ENCODE results near the gene EEF1A2. TPM values are rescaled to one million over a fixed set of nuclear protein-coding genes. Genes with fewer than 3 reads are reported as not detected.

Gene EEF1A2
- total and polyA plus RNA-seq, 2 donors (not counting 3 experiments of a cell fraction or from before 2014, with no cell fraction given) = 2.7 to 3.4 TPM

GRCh38 chr20:63469019-63469712 is 29.7 kb downstream of the EEF1A2 start:
- TF ChIP-seq, protein P1, sequence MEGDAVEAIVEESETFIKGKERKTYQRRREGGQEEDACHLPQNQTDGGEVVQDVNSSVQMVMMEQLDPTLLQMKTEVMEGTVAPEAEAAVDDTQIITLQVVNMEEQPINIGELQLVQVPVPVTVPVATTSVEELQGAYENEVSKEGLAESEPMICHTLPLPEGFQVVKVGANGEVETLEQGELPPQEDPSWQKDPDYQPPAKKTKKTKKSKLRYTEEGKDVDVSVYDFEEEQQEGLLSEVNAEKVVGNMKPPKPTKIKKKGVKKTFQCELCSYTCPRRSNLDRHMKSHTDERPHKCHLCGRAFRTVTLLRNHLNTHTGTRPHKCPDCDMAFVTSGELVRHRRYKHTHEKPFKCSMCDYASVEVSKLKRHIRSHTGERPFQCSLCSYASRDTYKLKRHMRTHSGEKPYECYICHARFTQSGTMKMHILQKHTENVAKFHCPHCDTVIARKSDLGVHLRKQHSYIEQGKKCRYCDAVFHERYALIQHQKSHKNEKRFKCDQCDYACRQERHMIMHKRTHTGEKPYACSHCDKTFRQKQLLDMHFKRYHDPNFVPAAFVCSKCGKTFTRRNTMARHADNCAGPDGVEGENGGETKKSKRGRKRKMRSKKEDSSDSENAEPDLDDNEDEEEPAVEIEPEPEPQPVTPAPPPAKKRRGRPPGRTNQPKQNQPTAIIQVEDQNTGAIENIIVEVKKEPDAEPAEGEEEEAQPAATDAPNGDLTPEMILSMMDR (IDR thresholded peaks at IDR 0.05; ENCODE audit: extremely low read depth in 1 of 2, insufficient read depth in 1 of 2, low read depth in 1 of 2, low read length in 2 of 2) = no peak
- TF ChIP-seq EZH2 (IDR thresholded peaks at IDR 0.05; ENCODE audit: borderline replicate concordance, low read depth, low read length, severe bottlenecking) (no peak), FOS (IDR thresholded peaks at IDR 0.05; ENCODE audit: borderline replicate concordance, insufficient read depth, low read length) (no peak), POLR2AphosphoS5 (IDR thresholded peaks at IDR 0.05; ENCODE audit: insufficient read depth, low read depth, low read length) (no peak), MYC (IDR thresholded peaks at IDR 0.05; ENCODE audit: low read depth, low read length) (no peak), GATA2 (IDR thresholded peaks at IDR 0.05; ENCODE audit: insufficient read depth, insufficient read length, low read depth, low read length) (no peak), JUN (IDR thresholded peaks at IDR 0.05; ENCODE audit: borderline replicate concordance, insufficient read depth, insufficient read length, low read depth) (no peak)
- TF ChIP-seq, protein P2, sequence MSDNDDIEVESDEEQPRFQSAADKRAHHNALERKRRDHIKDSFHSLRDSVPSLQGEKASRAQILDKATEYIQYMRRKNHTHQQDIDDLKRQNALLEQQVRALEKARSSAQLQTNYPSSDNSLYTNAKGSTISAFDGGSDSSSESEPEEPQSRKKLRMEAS (IDR thresholded peaks at IDR 0.05; ENCODE audit: insufficient read depth, insufficient read length) = no peak
- no peak overlapping the region for H3K4me3 ChIP-seq (replicated peaks in 1 of 3; ENCODE audit: insufficient read depth in 1 of 3, low read depth in 1 of 3, low read length in 3 of 3)
- no peak overlapping the region for H3K9ac ChIP-seq (replicated peaks; ENCODE audit: extremely low read depth, insufficient read depth, low read length)
- H3K9me3 ChIP-seq (replicated peaks; ENCODE audit: control insufficient read depth, insufficient read depth, low read length) = no peaks in the 10 kb centered on the region
- dilution Hi-C loops (cut with MboI; ENCODE audit: extremely low pct_ligation_motif_present, low sequenced_read_pairs) (no loop called here), intact Hi-C loops (cut with micrococcal nuclease) (no loop called here)
- FAIRE-seq (no peak), DNase-seq (ENCODE audit: low read depth, low spot score) (no peak)
- H3K9me1 ChIP-seq (replicated peaks; ENCODE audit: control insufficient read depth, extremely low read depth, insufficient read depth, low read length) = no peaks in the 10 kb centered on the region
- H3K79me2 ChIP-seq (ENCODE audit: control insufficient read depth, insufficient read depth, low read length) = no peaks in the 10 kb centered on the region
- no peaks in the 10 kb centered on the region for H3K36me3 ChIP-seq (ENCODE audit: control insufficient read depth in 2 of 2, extremely low read depth in 1 of 2, insufficient read depth in 2 of 2, low read length in 2 of 2)
- no peaks in the 10 kb centered on the region for H3K4me1 ChIP-seq (ENCODE audit: control insufficient read depth, extremely low read depth, insufficient read depth, low read length)
- no peaks in the 10 kb centered on the region for H4K20me1 ChIP-seq (replicated peaks; ENCODE audit: control insufficient read depth, extremely low read depth, insufficient read depth, low read length)
- POLR2A ChIA-PET = no interaction called here
- H3K27ac ChIP-seq (ENCODE audit: insufficient read depth, low read depth, low read length) = no peak overlapping the region
- H2AFZ ChIP-seq (ENCODE audit: low read depth, low read length) = no peak overlapping the region
- CTCF ChIA-PET = no interaction called here
- H3K4me2 ChIP-seq (ENCODE audit: insufficient read depth, low read length) = no peak overlapping the region
- peaks cover 21 to 23% of the 10 kb centered on the region in 2 experiments for H3K27me3 ChIP-seq (ENCODE audit: control insufficient read depth in 2 of 2, insufficient read depth in 2 of 2, low read length in 2 of 2)
- no TSS peak for BruUV-seq (replicated peaks)

Data from endothelial cell of umbilical vein (primary cell).